Left renal pelvis (tissue), 4 donors: Measurements from ENCODE around the gene ARHGEF1. TPM values are rescaled to one million over a fixed set of nuclear protein-coding genes. Genes with fewer than 3 reads are reported as not detected.

Experiments
- DNase-seq, 4 donors: peaks; one replicate each; pipeline ENCODE4 v3.0.0-alpha.2; 2013; ENCODE audit warnings: low read depth in 4 of 4, low spot score in 3 of 4
- polyA plus RNA-seq, 4 donors: library from polyadenylated mRNA; unstranded; fragments of 120-200 nt; gene quantifications; one replicate each; pipeline ENCODE4 v1.2.1, GENCODE V29; 2013; ENCODE audit not compliant: insufficient read length in 4 of 4

ARHGEF1 gene
- polyA plus RNA-seq, 4 donors, result 38.2 to 63.3 (median 45.9) TPM

- DNase-seq, result no peak
These were observed 3.2 kb upstream of the ARHGEF1 start for GRCh38 chr19:41879670-41880328.

GRCh38 chr19:41880329-41880708 lies 2.7 kb upstream of the ARHGEF1 start:
- DNase-seq, result no peak

GRCh38 chr19:41883463-41883820 lies 458 bp downstream of the ARHGEF1 start:
- no peak for DNase-seq

GRCh38 chr19:41883821-41884733 lies 1.1 kb downstream of the ARHGEF1 start:
- DNase-seq, result peak; percentile 77 to 87 (median 81)

GRCh38 chr19:41886761-41887710 lies 4.1 kb downstream of the ARHGEF1 start:
- no peak for DNase-seq

- DNase-seq, result no peak
These were observed 4.9 kb downstream of the ARHGEF1 start for GRCh38 chr19:41887711-41888382.

- no peak for DNase-seq
These were observed 5.9 kb downstream of the ARHGEF1 start for GRCh38 chr19:41888926-41889325.

GRCh38 chr19:41889896-41890295 lies 6.9 kb downstream of the ARHGEF1 start:
- no peak for DNase-seq

GRCh38 chr19:41890936-41891335 lies 8.0 kb downstream of the ARHGEF1 start:
- DNase-seq, result no peak

- no peak for DNase-seq
These were observed 9.4 kb downstream of the ARHGEF1 start for GRCh38 chr19:41892173-41892902.

- no peak for DNase-seq
These were observed 10.9 kb downstream of the ARHGEF1 start for GRCh38 chr19:41893899-41894298.

GRCh38 chr19:41894350-41894749 lies 11.4 kb downstream of the ARHGEF1 start:
- no peak for DNase-seq

GRCh38 chr19:41895745-41896580 lies 13.0 kb downstream of the ARHGEF1 start:
- DNase-seq, result no peak

GRCh38 chr19:41896581-41896942 lies 13.6 kb downstream of the ARHGEF1 start:
- no peak for DNase-seq

- no peak for DNase-seq
These were observed 14.2 kb downstream of the ARHGEF1 start for GRCh38 chr19:41897181-41897580.

- no peak for DNase-seq
These were observed 14.8 kb downstream of the ARHGEF1 start for GRCh38 chr19:41897820-41898219.

- no peak for DNase-seq
These were observed 15.3 kb downstream of the ARHGEF1 start for GRCh38 chr19:41898235-41898634.

GRCh38 chr19:41901707-41902360 lies 18.9 kb downstream of the ARHGEF1 start:
- no peak for DNase-seq
